ENCODE data around the gene GORASP2. TPM values are rescaled to one million over a fixed set of nuclear protein-coding genes. Genes with fewer than 3 reads are reported as not detected.

GORASP2 gene
- total and polyA plus RNA-seq, 2 of the 8 experiments (the other 6 are each of a cell fraction or from before 2014, with no cell fraction given) = 86.8 to 214 TPM

GRCh38 chr2:170966648-170967396, 37.8 kb downstream of the GORASP2 start:
- Histone ChIP-seq H3K4me2 (ENCODE audit: insufficient read depth in 1 of 2, low read depth in 2 of 2, low read length in 2 of 2) (no peak overlapping the region), H4K20me1 (replicated peaks in 1 of 2; ENCODE audit: control insufficient read depth in 1 of 2, insufficient read depth in 2 of 2, low read length in 2 of 2) (peaks cover 0 to 2% of the 10 kb centered on the region in 2 experiments), H3K56ac (replicated peaks; ENCODE audit: insufficient read length, low read depth, low read length) (no peak overlapping the region), H3K23me2 (ENCODE audit: low read depth, low read length) (no peaks in the 10 kb centered on the region), H2AFZ (ENCODE audit: low read length) (no peak overlapping the region), H3K9ac (replicated peaks in 1 of 4; ENCODE audit: extremely low read depth in 1 of 4, low read depth in 3 of 4, low read length in 3 of 4) (no peak overlapping the region), H2BK120ac (replicated peaks; ENCODE audit: low read depth, low read length) (no peak overlapping the region), H3K79me1 (ENCODE audit: low read depth, low read length) (no peaks in the 10 kb centered on the region), H3K79me2 (ENCODE audit: control insufficient read depth in 1 of 2, insufficient read depth in 2 of 2, low read length in 2 of 2) (no peaks in the 10 kb centered on the region), H3K4ac (replicated peaks; ENCODE audit: insufficient read length, low read depth, low read length) (no peak overlapping the region), H3K36me3 (ENCODE audit: control insufficient read depth in 2 of 4, insufficient read depth in 4 of 4, low read length in 3 of 4) (peaks cover 15 to 57% (median 48%) of the 10 kb centered on the region in 4 experiments), H3K27me3 (replicated peaks in 1 of 4; ENCODE audit: control insufficient read depth in 3 of 4, extremely low read depth in 1 of 4, insufficient read depth in 3 of 4, low read length in 3 of 4) (no peaks in the 10 kb centered on the region), H4K91ac (replicated peaks; ENCODE audit: insufficient read length, low read length) (no peak overlapping the region), H2BK20ac (ENCODE audit: low read length) (no peak overlapping the region), H3K14ac (ENCODE audit: insufficient read length) (no peak overlapping the region), H2BK12ac (ENCODE audit: low read depth, low read length) (no peak overlapping the region), H3K4me1 (replicated peaks in 1 of 4; ENCODE audit: control insufficient read depth in 3 of 4, insufficient read depth in 4 of 4, low read length in 3 of 4) (no peaks in the 10 kb centered on the region; a peak in 4 of 7 replicates), H2AK5ac (ENCODE audit: low read depth, low read length) (no peak overlapping the region), H4K8ac (ENCODE audit: extremely low read depth, insufficient read depth, low read length) (no peak overlapping the region), H3K9me3 (ENCODE audit: insufficient read depth in 2 of 2, low read depth in 1 of 2, low read length in 1 of 2) (no peaks in the 10 kb centered on the region), H3K18ac (ENCODE audit: extremely low read depth, low read length) (no peak overlapping the region), H3K4me3 (ENCODE audit: extremely low read depth in 1 of 4, insufficient read depth in 2 of 4, low read depth in 3 of 4, low read length in 4 of 4) (no peak overlapping the region), H4K5ac (ENCODE audit: insufficient read length, low read depth, low read length) (no peak overlapping the region), H2BK15ac (ENCODE audit: low read length) (no peak overlapping the region), H3K27ac (ENCODE audit: low read depth, low read length) (no peak overlapping the region), H3K23ac (ENCODE audit: insufficient read length) (no peak overlapping the region), H2BK5ac (ENCODE audit: low read depth, low read length) (no peak overlapping the region)
- DNase-seq (ENCODE audit: low read depth in 1 of 2, low spot score in 2 of 2) (no peak), FAIRE-seq (no peak)
- no peak for TF ChIP-seq SP1 (IDR thresholded peaks at IDR 0.05; ENCODE audit: low read depth, low read length)
- no peak for TF ChIP-seq CREB1 (IDR thresholded peaks at IDR 0.05)
- peak; percentile 46 to 76 (median 54); a peak in 3 of 4 replicates for TF ChIP-seq CTCF (IDR thresholded peaks at IDR 0.05; ENCODE audit: control extremely low read depth in 1 of 3, insufficient read depth in 1 of 3, low read depth in 1 of 3, low read length in 3 of 3)
- TF ChIP-seq RBBP5 (IDR thresholded peaks at IDR 0.05; ENCODE audit: borderline replicate concordance, low read depth, low read length) = no peak
- 0 out of 4 replicates have a peak, but pooled peaks of 1 of the 2 experiments have one; percentile 20 for TF ChIP-seq RAD21 (IDR thresholded peaks at IDR 0.05 in 1 of 2, conservative IDR thresholded peaks at IDR 0.05 in 1 of 2; ENCODE audit: low read depth in 2 of 2, low read length in 2 of 2)
- WGBS, 2 experiments (ENCODE audit: extremely low coverage in 1 of 2, insufficient coverage in 1 of 2, insufficient read length in 1 of 2, insufficient replicate concordance in 2 of 2, low coverage in 1 of 2, low lambda C conversion rate in 2 of 2, missing lambda C conversion rate in 1 of 2) = 91% methylated on average over 13 of the region's 13 CpGs; no CpG with 5 or more reads in 1 of the 2 experiments
- CTCF ChIA-PET (ENCODE audit: partially characterized antibody) = interaction anchor here (0.5 to 1.9 kb wide), 20 partner anchors 10 to 623 kb away, joined by 3 to 8 read pairs (median 3); no protein-coding TSS in a partner anchor
- POLR2A ChIA-PET (ENCODE audit: partially characterized antibody) = interaction anchor here (0.9 to 2.5 kb wide), 3 partner anchors 11 to 38 kb away, joined by 3 to 6 read pairs (median 5); partner anchors contain the start of gene GORASP2

Measured in H1 (cell line).